GM19043 (cell line): Measurements from ENCODE around the gene RET.

ENCODE experiments used
- ATAC-seq: cut with Tn5 transposase; IDR thresholded peaks from one replicate; pipeline ENCODE4 v1.9.1; 2021; ENCODE audit warnings: low read depth; ENCODE audit not compliant: unreplicated experiment

Gene RET

GRCh38 chr10:43044448-43044921, 32.4 kb upstream of the RET start:
- no peak for ATAC-seq

- no peak for ATAC-seq
Observed at GRCh38 chr10:43044961-43045621, 31.8 kb upstream of the RET start.

GRCh38 chr10:43045631-43046287, 31.1 kb upstream of the RET start:
- ATAC-seq = no peak

GRCh38 chr10:43046288-43046991, 30.4 kb upstream of the RET start:
- ATAC-seq = no peak

- no peak for ATAC-seq
Observed at GRCh38 chr10:43047288-43047970, 29.4 kb upstream of the RET start.

- no peak for ATAC-seq
Observed at GRCh38 chr10:43048301-43049051, 28.4 kb upstream of the RET start.

GRCh38 chr10:43049081-43049551, 27.8 kb upstream of the RET start:
- ATAC-seq = no peak

DNA sequence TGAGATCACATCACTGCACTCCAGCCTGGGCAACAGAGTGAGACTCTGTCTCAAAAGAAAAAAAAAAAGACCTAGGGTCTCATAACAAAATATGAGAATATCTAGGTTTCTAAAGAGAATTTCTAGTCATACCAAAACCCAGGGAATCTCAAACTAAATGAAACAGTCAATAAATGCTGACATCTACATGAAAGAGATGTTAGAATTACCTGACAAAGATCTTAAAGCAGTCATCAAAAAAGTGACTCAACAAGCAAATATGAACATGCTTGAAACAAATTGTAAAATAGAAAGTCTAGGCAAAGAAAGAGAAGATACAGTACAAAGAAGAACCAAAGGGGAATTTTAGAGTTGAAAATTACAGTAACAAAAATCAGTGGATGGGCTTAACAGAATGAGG, 26.9 kb upstream of the RET start:
- ATAC-seq = no peak

- ATAC-seq = no peak
Observed at GRCh38 chr10:43053825-43054224, 23.0 kb upstream of the RET start.

DNA sequence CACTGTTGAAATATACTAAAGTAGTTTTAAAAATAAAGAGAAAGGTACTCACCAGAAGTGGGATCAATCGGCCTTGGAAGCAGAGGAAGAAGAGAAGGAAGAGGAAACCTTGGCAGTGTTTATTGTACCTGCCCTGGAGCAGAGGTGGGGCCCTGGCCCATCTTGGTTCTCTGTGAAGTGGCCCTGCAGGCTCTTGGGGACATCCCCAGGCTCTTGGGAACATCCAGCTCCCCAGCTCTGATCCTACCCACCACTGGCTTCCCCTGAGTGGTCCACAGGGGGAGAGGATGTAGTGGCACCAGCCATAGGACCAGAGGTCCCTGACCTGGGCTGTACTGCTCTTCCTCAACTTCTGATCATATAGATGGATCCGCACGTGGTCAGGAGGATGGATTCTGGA, 22.3 kb upstream of the RET start:
- no peak for ATAC-seq

DNA sequence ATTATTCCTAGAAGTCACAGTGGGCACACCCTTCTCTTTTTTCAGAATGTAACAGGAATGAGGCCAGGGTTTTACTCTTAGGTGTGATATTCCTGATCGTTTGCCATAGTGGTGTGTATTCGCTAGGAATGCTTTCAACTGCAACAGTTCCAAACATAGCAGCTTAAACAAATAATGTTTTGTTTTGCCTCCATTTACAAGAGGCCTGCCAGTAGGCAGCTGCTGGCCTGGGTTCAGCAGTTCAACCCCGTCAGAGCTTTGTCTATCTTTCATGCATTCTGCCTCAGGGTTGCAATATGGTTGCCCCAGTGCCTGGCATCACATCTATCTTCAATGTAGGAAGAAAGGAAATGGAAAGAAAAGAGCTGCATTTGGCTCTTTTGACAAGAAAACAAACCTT, 21.7 kb upstream of the RET start:
- ATAC-seq = no peak

GRCh38 chr10:43055991-43056567, 20.8 kb upstream of the RET start:
- no peak for ATAC-seq

DNA sequence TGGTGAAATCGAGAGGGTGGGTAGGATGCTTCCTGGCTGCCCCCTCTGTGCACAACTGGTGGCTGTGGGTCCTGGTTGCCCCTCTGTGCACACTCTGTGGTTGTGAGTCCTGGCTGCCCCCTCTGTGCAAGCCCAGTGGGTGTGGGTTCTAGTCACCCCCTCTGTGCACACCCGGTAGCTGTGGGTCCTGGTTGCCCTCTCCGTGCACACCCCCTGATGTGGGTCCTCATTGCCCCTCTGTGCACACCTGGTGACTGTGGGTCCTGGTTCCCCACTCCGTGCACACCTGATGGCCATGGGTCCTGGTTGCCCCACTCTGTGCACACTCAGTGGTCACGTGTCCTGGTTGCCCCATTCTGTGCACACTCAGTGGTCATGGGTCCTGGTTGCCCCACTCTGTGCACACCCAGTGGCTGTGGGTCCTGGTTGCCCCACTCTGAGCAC, 20.3 kb upstream of the RET start:
- no peak for ATAC-seq

GRCh38 chr10:43057231-43057711, 19.6 kb upstream of the RET start:
- no peak for ATAC-seq

GRCh38 chr10:43057831-43058340, 19.0 kb upstream of the RET start:
- ATAC-seq = no peak

- no peak for ATAC-seq
Observed at GRCh38 chr10:43058716-43059335, 18.0 kb upstream of the RET start.

DNA sequence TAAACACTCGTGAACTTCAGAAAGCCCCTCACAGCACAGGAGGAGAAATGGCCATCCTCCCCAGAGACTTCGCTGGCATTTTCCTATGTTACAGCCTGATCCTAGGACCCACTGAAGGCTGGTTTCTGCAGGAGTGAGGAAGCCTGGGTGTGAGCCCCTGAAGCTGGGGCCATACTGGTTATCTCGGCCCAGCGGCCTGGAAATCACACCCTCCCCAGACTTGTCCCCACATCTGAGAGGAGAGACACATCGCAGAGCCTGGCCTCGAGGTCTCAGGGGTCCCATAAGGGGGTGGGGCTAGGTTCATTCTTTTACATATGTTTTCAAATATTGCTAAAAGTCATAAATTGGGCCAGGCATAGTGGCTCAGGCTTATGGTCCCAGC, 17.5 kb upstream of the RET start:
- ATAC-seq = no peak

DNA sequence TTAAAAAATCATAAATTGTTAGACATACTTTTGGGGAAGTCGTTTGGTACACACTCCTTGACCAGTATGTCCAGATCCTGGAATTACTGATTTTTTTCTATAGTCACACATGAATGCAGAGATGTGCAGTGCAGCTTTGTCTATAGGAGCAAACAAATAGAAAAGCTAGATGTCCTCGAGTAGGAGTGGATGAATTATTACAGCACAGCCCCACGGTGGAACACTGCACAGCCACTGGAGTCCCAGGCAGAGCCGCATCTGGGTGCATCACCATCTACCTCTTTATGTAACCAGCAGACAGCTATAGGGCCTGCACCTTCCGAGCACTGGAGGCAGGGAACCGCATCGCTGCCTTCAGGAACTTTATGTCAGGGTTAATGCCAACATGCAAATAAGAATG, 17.0 kb upstream of the RET start:
- ATAC-seq = no peak

DNA sequence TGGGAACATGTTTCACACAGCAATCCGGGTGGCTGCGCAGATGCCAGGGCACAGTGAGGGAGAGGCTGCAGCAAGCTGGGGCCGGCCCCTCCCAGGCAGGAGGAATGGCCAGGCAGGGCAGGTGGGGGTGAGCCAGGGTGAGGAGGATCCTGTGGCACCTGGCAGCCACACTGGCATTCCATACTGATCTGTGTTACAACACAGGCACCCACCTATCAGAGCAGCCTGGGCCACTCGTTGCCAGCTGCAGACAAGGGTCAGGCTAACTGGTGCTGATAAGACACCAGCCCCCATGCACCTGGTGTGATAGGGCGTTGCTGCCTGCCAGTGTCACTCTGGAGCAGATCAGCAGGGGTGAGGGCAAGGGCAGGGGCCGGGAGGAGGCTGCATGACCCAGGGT, 16.6 kb upstream of the RET start:
- ATAC-seq = no peak
